Transverse colon (tissue), 1 donor: ENCODE data around the gene ENOX1.

Experiments
- EP300 ChIP-seq: sonication (generic); formaldehyde crosslinking; IDR thresholded peaks from one replicate; pipeline ENCODE4 v1.6.1; 2017; ENCODE audit warnings: antibody characterized with exemption, low read depth
- POLR2A ChIP-seq: fragments of 450-650 bp; IDR thresholded peaks from one replicate; pipeline ENCODE4 v1.6.1; 2016; ENCODE audit warnings: antibody characterized with exemption, mild to moderate bottlenecking, moderate library complexity

DNA sequence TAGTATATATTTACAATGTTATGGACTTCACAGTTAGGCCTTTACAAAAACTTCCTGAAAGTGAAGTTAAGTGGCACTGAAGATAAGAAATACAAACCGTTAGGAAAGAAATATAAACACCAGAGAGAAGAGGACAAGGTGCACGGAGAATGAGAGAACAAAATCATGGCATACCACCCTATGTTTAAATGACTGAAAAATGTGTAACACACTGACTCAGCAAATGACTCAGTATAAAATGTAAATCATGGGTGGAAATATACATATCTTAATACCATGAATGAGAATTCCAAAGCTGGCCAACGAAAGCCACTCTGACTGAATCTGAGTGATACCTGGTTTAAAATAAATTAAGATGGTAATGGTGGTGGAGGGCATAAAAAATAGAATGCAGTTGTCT is 502.6 kb downstream of the ENOX1 start:
- TF ChIP-seq POLR2A (no peak), EP300 (no peak)
